ENCODE results near the gene AP1M1. TPM values are rescaled to one million over a fixed set of nuclear protein-coding genes. Genes with fewer than 3 reads are reported as not detected.

Gene AP1M1
- total RNA-seq, 2 donors from 2014 or later: 35.0 to 51.6 TPM

- no peak overlapping the region for H3K9ac ChIP-seq (ENCODE audit: extremely low read depth, low read length, poor library complexity, severe bottlenecking)
- Mint-ChIP-seq H3K27ac (no peak overlapping the region), H3K4me1 (peaks cover 15% of the 10 kb centered on the region), H3K4me3 (no peak overlapping the region), H3K27me3 (ENCODE audit: insufficient read depth) (peaks cover 3% of the 10 kb centered on the region), H3K9me3 (peaks cover 3% of the 10 kb centered on the region), H3K36me3 (ENCODE audit: low read depth) (no peaks in the 10 kb centered on the region)
- no peak overlapping the region for H3K27ac ChIP-seq (ENCODE audit: low read depth, low read length)
- TF ChIP-seq CTCF (conservative IDR thresholded peaks at IDR 0.05): no peak
- no peak for DNase-seq
- WGBS, 2 experiments (ENCODE audit: insufficient coverage in 1 of 2, insufficient read length in 1 of 2): 90 to 97% methylated on average over 2 to 4 of the region's 4 CpGs
- H3K27me3 ChIP-seq (ENCODE audit: control insufficient read depth, insufficient read depth, low read length, poor library complexity, severe bottlenecking): no peaks in the 10 kb centered on the region
- H3K36me3 ChIP-seq (ENCODE audit: control insufficient read depth, insufficient read depth, low read length): no peaks in the 10 kb centered on the region
- no peaks in the 10 kb centered on the region for H3K9me3 ChIP-seq (ENCODE audit: control insufficient read depth, low read length)
- H3K4me1 ChIP-seq (ENCODE audit: control insufficient read depth, insufficient read depth, low read length): peaks cover 11% of the 10 kb centered on the region
- no peak overlapping the region for H3K4me3 ChIP-seq (ENCODE audit: low read length)
Measured at GRCh38 chr19:16260812-16261161, 63.1 kb downstream of the AP1M1 start.

GRCh38 chr19:16261584-16262368 lies 64.1 kb downstream of the AP1M1 start:
- no peaks in the 10 kb centered on the region for H3K36me3 ChIP-seq (ENCODE audit: control insufficient read depth, insufficient read depth, low read length)
- 78 to 83% methylated on average over 11 to 18 of the region's 18 CpGs for WGBS, 2 experiments (ENCODE audit: insufficient coverage in 1 of 2, insufficient read length in 1 of 2)
- DNase-seq: no peak
- no peak overlapping the region for H3K27ac ChIP-seq (ENCODE audit: low read depth, low read length)
- H3K27me3 Mint-ChIP-seq (ENCODE audit: insufficient read depth): peaks cover 3% of the 10 kb centered on the region
- peaks cover 19% of the 10 kb centered on the region for H3K4me1 Mint-ChIP-seq
- peaks cover 3% of the 10 kb centered on the region for H3K9me3 Mint-ChIP-seq
- H3K4me3 Mint-ChIP-seq: no peak overlapping the region
- H3K27ac Mint-ChIP-seq: peak overlapping the region; percentile 64
- no peak overlapping the region for H3K4me3 ChIP-seq (ENCODE audit: low read length)
- peaks cover 11% of the 10 kb centered on the region for H3K4me1 ChIP-seq (ENCODE audit: control insufficient read depth, insufficient read depth, low read length)
- H3K9me3 ChIP-seq (ENCODE audit: control insufficient read depth, low read length): no peaks in the 10 kb centered on the region
- no peaks in the 10 kb centered on the region for H3K36me3 Mint-ChIP-seq (ENCODE audit: low read depth)
- H3K9ac ChIP-seq (ENCODE audit: extremely low read depth, low read length, poor library complexity, severe bottlenecking): no peak overlapping the region
- no peak for TF ChIP-seq CTCF (conservative IDR thresholded peaks at IDR 0.05)
- H3K27me3 ChIP-seq (ENCODE audit: control insufficient read depth, insufficient read depth, low read length, poor library complexity, severe bottlenecking): no peaks in the 10 kb centered on the region

- no peak for TF ChIP-seq CTCF (conservative IDR thresholded peaks at IDR 0.05)
- H3K4me1 ChIP-seq (ENCODE audit: control insufficient read depth, insufficient read depth, low read length): peaks cover 11% of the 10 kb centered on the region
- Mint-ChIP-seq H3K9me3 (peaks cover 3% of the 10 kb centered on the region), H3K4me1 (peaks cover 23% of the 10 kb centered on the region), H3K27ac (peak overlapping the region; percentile 64), H3K27me3 (ENCODE audit: insufficient read depth) (peaks cover 3% of the 10 kb centered on the region), H3K36me3 (ENCODE audit: low read depth) (no peaks in the 10 kb centered on the region), H3K4me3 (no peak overlapping the region)
- no peak overlapping the region for H3K9ac ChIP-seq (ENCODE audit: extremely low read depth, low read length, poor library complexity, severe bottlenecking)
- H3K4me3 ChIP-seq (ENCODE audit: low read length): no peak overlapping the region
- DNase-seq: peak; percentile 61
- H3K36me3 ChIP-seq (ENCODE audit: control insufficient read depth, insufficient read depth, low read length): no peaks in the 10 kb centered on the region
- H3K9me3 ChIP-seq (ENCODE audit: control insufficient read depth, low read length): no peaks in the 10 kb centered on the region
- no peaks in the 10 kb centered on the region for H3K27me3 ChIP-seq (ENCODE audit: control insufficient read depth, insufficient read depth, low read length, poor library complexity, severe bottlenecking)
- no peak overlapping the region for H3K27ac ChIP-seq (ENCODE audit: low read depth, low read length)
- WGBS, 2 experiments (ENCODE audit: insufficient coverage in 1 of 2, insufficient read length in 1 of 2): 64 to 77% methylated on average over 5 to 8 of the region's 8 CpGs
Measured at GRCh38 chr19:16262618-16263017, 64.9 kb downstream of the AP1M1 start.

Data from endodermal cell (in vitro differentiated cells).